Thyroid gland (tissue), 4 donors: ENCODE results near the gene BICD1. TPM values are rescaled to one million over a fixed set of nuclear protein-coding genes. Genes with fewer than 3 reads are reported as not detected.

ENCODE experiments used
- DNase-seq, 2 donors: peaks; one replicate each; pipeline ENCODE4 v3.0.0-alpha.2; 2019
- H3K27ac ChIP-seq, 3 donors: fragments of 200-600 bp; sonication (generic); 1 replicate in 2 of 3; 2 replicates in 1 of 3; pipeline ENCODE4 v1.5.1; 2016 to 2019; ENCODE audit warnings: mild to moderate bottlenecking in 1 of 3, moderate library complexity in 1 of 3
- H3K27me3 ChIP-seq: fragments of 200-600 bp; sonication (generic); one replicate; pipeline ENCODE4 v1.5.1; 2019
- H3K36me3 ChIP-seq, 2 donors: fragments of 200-600 bp; sonication (generic); one replicate each; pipeline ENCODE4 v1.5.1; 2016 to 2019
- H3K4me1 ChIP-seq, 2 donors: fragments of 200-600 bp; sonication (generic); one replicate each; pipeline ENCODE4 v1.5.1; 2017 to 2019
- H3K4me3 ChIP-seq, 3 donors: fragments of 200-600 bp; sonication (generic); replicated peaks in 1 of 3; 1 replicate in 2 of 3; 2 replicates in 1 of 3; pipeline ENCODE4 v1.5.1; 2016; ENCODE audit warnings: mild to moderate bottlenecking in 1 of 3
- H3K9me3 ChIP-seq: fragments of 200-600 bp; sonication (generic); one replicate; pipeline ENCODE4 v1.5.1; 2017
- CTCF ChIP-seq, 6 experiments: fragments of 200-600 bp in 3 of 6; fragments of 450-650 bp in 3 of 6; sonication (generic) in 3 of 6; IDR thresholded peaks; one replicate each; pipeline ENCODE4 v1.5.1; 2016 to 2019; ENCODE audit warnings: antibody characterized with exemption in 6 of 6, mild to moderate bottlenecking in 2 of 6, inconsistent platforms in 1 of 6, moderate library complexity in 1 of 6
- POLR2A ChIP-seq, 2 donors: fragments of 450-650 bp; IDR thresholded peaks; one replicate each; pipeline ENCODE4 v1.6.1; 2017; ENCODE audit warnings: antibody characterized with exemption in 2 of 2, mild to moderate bottlenecking in 2 of 2, moderate library complexity in 1 of 2
- WGBS, 2 donors: methylation state at CpG; one replicate each; pipeline ENCODE4 v1.1.5; 2017; 5-methylcytosine and 5-hydroxymethylcytosine counted together
- intact Hi-C: fragments of 100-400 bp; cut with DNase I; formaldehyde crosslinking; loops from one replicate; pipeline ENCODE4 v1.15.1; 2023
- total RNA-seq, 4 donors: library from RNA; depleted of rRNA; stranded (reverse); fragments of >200 nt; gene quantifications; one replicate each; pipeline ENCODE4 v1.2.3, GENCODE V29; 2016

Gene BICD1
- total RNA-seq, 4 donors from 2014 or later: 16.7 to 33.7 (median 24.7) TPM

- Histone ChIP-seq H3K27me3 (no peaks in the 10 kb centered on the region), H3K4me3 (no peak overlapping the region), H3K36me3 (no peaks in the 10 kb centered on the region), H3K9me3 (no peaks in the 10 kb centered on the region), H3K4me1 (peaks cover 0 to 3% of the 10 kb centered on the region in 2 donors), H3K27ac (no peak overlapping the region)
- no peak for DNase-seq
- TF ChIP-seq POLR2A (IDR thresholded peaks at IDR 0.05) (no peak), CTCF (IDR thresholded peaks at IDR 0.05) (no peak)
- WGBS, 2 donors: 93 to 95% methylated on average over 6 of the region's 6 CpGs
- intact Hi-C loops: no loop called here
Measured at GRCh38 chr12:32254260-32254956, 147.8 kb downstream of the BICD1 start.

- Histone ChIP-seq H3K36me3 (no peaks in the 10 kb centered on the region), H3K4me1 (no peaks in the 10 kb centered on the region), H3K27me3 (no peaks in the 10 kb centered on the region), H3K9me3 (no peaks in the 10 kb centered on the region), H3K27ac (no peak overlapping the region), H3K4me3 (no peak overlapping the region)
- no peak for DNase-seq
- WGBS, 2 donors: 97 to 99% methylated on average over 4 of the region's 4 CpGs
- TF ChIP-seq CTCF (IDR thresholded peaks at IDR 0.05): no peak
- TF ChIP-seq POLR2A (IDR thresholded peaks at IDR 0.05): no peak
- intact Hi-C loops: no loop called here
Measured at GRCh38 chr12:32255588-32255987, 148.9 kb downstream of the BICD1 start.

- DNase-seq: no peak
- 96 to 99% methylated on average over 7 of the region's 7 CpGs for whole genome bisulfite sequencing, 2 donors
- H3K9me3 ChIP-seq: no peaks in the 10 kb centered on the region
- intact Hi-C loops: no loop called here
- no peaks in the 10 kb centered on the region for H3K4me1 ChIP-seq
- no peak overlapping the region for H3K4me3 ChIP-seq
- no peaks in the 10 kb centered on the region for H3K27me3 ChIP-seq
- no peak overlapping the region for H3K27ac ChIP-seq
- H3K36me3 ChIP-seq: no peaks in the 10 kb centered on the region
- TF ChIP-seq CTCF (IDR thresholded peaks at IDR 0.05): no peak
- TF ChIP-seq POLR2A (IDR thresholded peaks at IDR 0.05): no peak
Measured at GRCh38 chr12:32257695-32258496, 151.2 kb downstream of the BICD1 start.

DNA sequence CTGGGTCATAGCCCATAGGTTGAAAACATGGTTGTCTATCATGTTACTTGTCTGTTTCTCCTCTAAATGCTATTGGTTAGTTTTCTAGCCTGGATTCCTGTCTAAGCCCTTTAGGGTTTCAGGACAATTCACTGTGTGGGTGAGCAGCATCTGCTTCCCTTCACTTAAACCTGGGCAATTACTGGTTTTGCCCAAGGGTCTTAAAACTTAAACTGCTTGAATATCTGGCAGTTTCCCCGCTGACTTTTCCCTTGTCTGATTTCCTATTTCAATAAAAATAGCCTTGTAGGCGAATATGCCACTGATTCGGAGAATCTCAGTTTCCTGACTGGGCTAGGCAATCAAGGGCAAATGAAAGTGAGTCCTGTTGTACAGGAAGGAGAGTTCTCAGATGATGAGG is 154.0 kb downstream of the BICD1 start:
- Histone ChIP-seq H3K36me3 (no peaks in the 10 kb centered on the region), H3K4me3 (no peak overlapping the region), H3K27me3 (no peaks in the 10 kb centered on the region), H3K9me3 (no peaks in the 10 kb centered on the region), H3K4me1 (no peaks in the 10 kb centered on the region), H3K27ac (no peak overlapping the region)
- intact Hi-C loops: no loop called here
- WGBS, 2 donors: 74 to 85% methylated on average over 3 of the region's 3 CpGs
- TF ChIP-seq POLR2A (IDR thresholded peaks at IDR 0.05) (no peak), CTCF (IDR thresholded peaks at IDR 0.05) (no peak)
- DNase-seq: no peak

- no peak for DNase-seq
- H3K36me3 ChIP-seq: no peaks in the 10 kb centered on the region
- TF ChIP-seq POLR2A (IDR thresholded peaks at IDR 0.05) (no peak), CTCF (IDR thresholded peaks at IDR 0.05) (no peak)
- no peaks in the 10 kb centered on the region for H3K27me3 ChIP-seq
- 96 to 100% methylated on average over 1 of the region's 1 CpG for WGBS, 2 donors
- H3K9me3 ChIP-seq: no peaks in the 10 kb centered on the region
- H3K4me3 ChIP-seq: no peak overlapping the region
- H3K4me1 ChIP-seq: no peaks in the 10 kb centered on the region
- no peak overlapping the region for H3K27ac ChIP-seq
- intact Hi-C loops: no loop called here
Measured at GRCh38 chr12:32261638-32262037, 155.0 kb downstream of the BICD1 start.
